ENCODE results near the gene GPR137B.

DNA sequence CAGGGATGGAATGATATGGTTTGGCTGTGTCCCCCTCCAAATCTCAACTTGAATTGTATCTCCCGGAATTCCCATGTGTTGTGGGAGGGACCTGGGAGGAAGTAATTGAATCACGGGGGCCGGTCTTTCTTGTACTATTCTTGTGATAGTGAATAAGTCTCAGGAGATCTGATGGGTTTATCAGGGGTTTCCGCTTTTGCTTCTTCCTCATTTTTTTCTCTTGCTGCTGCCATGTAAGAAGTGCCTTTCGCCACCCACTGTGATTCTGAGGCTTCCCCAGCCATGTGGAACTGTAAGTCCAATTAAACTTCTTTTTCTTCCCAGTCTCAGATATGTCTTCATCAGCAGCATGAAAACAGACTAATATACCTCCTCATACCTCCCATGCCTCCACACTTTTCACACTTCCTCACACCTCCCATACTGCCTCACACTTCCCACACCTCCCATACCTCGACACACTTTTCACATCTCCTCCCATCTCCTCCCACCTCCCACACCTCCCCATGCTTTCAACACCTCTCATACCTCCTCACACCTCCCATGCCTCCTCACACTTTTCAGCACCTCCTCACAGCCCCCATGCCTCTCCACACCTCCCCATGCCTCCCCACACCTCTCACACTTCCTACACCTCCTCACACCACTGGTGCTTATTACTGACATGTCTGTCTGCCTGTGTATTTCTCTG is 21.3 kb downstream of the GPR137B start:
- TF ChIP-seq, protein P1, sequence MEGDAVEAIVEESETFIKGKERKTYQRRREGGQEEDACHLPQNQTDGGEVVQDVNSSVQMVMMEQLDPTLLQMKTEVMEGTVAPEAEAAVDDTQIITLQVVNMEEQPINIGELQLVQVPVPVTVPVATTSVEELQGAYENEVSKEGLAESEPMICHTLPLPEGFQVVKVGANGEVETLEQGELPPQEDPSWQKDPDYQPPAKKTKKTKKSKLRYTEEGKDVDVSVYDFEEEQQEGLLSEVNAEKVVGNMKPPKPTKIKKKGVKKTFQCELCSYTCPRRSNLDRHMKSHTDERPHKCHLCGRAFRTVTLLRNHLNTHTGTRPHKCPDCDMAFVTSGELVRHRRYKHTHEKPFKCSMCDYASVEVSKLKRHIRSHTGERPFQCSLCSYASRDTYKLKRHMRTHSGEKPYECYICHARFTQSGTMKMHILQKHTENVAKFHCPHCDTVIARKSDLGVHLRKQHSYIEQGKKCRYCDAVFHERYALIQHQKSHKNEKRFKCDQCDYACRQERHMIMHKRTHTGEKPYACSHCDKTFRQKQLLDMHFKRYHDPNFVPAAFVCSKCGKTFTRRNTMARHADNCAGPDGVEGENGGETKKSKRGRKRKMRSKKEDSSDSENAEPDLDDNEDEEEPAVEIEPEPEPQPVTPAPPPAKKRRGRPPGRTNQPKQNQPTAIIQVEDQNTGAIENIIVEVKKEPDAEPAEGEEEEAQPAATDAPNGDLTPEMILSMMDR (conservative IDR thresholded peaks at IDR 0.05; ENCODE audit: low read depth in 2 of 2) = no peak
- TF ChIP-seq EZH2 (IDR thresholded peaks at IDR 0.05; ENCODE audit: low read depth, unreplicated experiment) = no peak
- TF ChIP-seq, protein P2, sequence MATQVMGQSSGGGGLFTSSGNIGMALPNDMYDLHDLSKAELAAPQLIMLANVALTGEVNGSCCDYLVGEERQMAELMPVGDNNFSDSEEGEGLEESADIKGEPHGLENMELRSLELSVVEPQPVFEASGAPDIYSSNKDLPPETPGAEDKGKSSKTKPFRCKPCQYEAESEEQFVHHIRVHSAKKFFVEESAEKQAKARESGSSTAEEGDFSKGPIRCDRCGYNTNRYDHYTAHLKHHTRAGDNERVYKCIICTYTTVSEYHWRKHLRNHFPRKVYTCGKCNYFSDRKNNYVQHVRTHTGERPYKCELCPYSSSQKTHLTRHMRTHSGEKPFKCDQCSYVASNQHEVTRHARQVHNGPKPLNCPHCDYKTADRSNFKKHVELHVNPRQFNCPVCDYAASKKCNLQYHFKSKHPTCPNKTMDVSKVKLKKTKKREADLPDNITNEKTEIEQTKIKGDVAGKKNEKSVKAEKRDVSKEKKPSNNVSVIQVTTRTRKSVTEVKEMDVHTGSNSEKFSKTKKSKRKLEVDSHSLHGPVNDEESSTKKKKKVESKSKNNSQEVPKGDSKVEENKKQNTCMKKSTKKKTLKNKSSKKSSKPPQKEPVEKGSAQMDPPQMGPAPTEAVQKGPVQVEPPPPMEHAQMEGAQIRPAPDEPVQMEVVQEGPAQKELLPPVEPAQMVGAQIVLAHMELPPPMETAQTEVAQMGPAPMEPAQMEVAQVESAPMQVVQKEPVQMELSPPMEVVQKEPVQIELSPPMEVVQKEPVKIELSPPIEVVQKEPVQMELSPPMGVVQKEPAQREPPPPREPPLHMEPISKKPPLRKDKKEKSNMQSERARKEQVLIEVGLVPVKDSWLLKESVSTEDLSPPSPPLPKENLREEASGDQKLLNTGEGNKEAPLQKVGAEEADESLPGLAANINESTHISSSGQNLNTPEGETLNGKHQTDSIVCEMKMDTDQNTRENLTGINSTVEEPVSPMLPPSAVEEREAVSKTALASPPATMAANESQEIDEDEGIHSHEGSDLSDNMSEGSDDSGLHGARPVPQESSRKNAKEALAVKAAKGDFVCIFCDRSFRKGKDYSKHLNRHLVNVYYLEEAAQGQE (IDR thresholded peaks at IDR 0.05; ENCODE audit: unreplicated experiment) = no peak
- no peak for TF ChIP-seq POLR2AphosphoS5 (IDR thresholded peaks at IDR 0.05; ENCODE audit: low read depth)
- no peak for TF ChIP-seq JUNB (IDR thresholded peaks at IDR 0.05; ENCODE audit: unreplicated experiment)
- TF ChIP-seq EZH2phosphoT487 (IDR thresholded peaks at IDR 0.05; ENCODE audit: unreplicated experiment) = no peak
- TF ChIP-seq STAT1 (IDR thresholded peaks at IDR 0.05; ENCODE audit: unreplicated experiment) = no peak
- TF ChIP-seq, protein P3, sequence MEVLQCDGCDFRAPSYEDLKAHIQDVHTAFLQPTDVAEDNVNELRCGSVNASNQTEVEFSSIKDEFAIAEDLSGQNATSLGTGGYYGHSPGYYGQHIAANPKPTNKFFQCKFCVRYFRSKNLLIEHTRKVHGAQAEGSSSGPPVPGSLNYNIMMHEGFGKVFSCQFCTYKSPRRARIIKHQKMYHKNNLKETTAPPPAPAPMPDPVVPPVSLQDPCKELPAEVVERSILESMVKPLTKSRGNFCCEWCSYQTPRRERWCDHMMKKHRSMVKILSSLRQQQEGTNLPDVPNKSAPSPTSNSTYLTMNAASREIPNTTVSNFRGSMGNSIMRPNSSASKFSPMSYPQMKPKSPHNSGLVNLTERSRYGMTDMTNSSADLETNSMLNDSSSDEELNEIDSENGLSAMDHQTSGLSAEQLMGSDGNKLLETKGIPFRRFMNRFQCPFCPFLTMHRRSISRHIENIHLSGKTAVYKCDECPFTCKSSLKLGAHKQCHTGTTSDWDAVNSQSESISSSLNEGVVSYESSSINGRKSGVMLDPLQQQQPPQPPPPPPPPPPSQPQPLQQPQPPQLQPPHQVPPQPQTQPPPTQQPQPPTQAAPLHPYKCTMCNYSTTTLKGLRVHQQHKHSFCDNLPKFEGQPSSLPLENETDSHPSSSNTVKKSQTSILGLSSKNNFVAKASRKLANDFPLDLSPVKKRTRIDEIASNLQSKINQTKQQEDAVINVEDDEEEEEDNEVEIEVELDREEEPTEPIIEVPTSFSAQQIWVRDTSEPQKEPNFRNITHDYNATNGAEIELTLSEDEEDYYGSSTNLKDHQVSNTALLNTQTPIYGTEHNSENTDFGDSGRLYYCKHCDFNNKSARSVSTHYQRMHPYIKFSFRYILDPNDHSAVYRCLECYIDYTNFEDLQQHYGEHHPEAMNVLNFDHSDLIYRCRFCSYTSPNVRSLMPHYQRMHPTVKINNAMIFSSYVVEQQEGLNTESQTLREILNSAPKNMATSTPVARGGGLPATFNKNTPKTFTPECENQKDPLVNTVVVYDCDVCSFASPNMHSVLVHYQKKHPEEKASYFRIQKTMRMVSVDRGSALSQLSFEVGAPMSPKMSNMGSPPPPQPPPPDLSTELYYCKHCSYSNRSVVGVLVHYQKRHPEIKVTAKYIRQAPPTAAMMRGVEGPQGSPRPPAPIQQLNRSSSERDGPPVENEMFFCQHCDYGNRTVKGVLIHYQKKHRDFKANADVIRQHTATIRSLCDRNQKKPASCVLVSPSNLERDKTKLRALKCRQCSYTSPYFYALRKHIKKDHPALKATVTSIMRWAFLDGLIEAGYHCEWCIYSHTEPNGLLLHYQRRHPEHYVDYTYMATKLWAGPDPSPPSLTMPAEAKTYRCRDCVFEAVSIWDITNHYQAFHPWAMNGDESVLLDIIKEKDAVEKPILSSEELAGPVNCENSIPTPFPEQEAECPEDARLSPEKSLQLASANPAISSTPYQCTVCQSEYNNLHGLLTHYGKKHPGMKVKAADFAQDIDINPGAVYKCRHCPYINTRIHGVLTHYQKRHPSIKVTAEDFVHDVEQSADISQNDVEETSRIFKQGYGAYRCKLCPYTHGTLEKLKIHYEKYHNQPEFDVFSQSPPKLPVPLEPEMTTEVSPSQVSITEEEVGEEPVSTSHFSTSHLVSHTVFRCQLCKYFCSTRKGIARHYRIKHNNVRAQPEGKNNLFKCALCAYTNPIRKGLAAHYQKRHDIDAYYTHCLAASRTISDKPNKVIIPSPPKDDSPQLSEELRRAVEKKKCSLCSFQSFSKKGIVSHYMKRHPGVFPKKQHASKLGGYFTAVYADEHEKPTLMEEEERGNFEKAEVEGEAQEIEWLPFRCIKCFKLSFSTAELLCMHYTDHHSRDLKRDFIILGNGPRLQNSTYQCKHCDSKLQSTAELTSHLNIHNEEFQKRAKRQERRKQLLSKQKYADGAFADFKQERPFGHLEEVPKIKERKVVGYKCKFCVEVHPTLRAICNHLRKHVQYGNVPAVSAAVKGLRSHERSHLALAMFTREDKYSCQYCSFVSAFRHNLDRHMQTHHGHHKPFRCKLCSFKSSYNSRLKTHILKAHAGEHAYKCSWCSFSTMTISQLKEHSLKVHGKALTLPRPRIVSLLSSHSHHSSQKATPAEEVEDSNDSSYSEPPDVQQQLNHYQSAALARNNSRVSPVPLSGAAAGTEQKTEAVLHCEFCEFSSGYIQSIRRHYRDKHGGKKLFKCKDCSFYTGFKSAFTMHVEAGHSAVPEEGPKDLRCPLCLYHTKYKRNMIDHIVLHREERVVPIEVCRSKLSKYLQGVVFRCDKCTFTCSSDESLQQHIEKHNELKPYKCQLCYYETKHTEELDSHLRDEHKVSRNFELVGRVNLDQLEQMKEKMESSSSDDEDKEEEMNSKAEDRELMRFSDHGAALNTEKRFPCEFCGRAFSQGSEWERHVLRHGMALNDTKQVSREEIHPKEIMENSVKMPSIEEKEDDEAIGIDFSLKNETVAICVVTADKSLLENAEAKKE (CRISPR knock-in tag; IDR thresholded peaks at IDR 0.05) = no peak
- TF ChIP-seq ETS1 (IDR thresholded peaks at IDR 0.05) = no peak
- no peak for TF ChIP-seq CREB1 (CRISPR knock-in tag; IDR thresholded peaks at IDR 0.05; ENCODE audit: low read depth)
- no peak for TF ChIP-seq ZNF331 (CRISPR knock-in tag; IDR thresholded peaks at IDR 0.05; ENCODE audit: low read depth)
- no peak for TF ChIP-seq NANOG (IDR thresholded peaks at IDR 0.05; ENCODE audit: borderline replicate concordance)
